AG10803 (cell line): ENCODE data around the gene GNG12.

Source experiments
- DNase-seq: peaks from one replicate; pipeline ENCODE4 v3.0.0; 2010; ENCODE audit warnings: low read depth
- H3K4me3 ChIP-seq: 2 replicates; pipeline ENCODE4 v1.5.1; 2011; ENCODE audit warnings: mild to moderate bottlenecking, low read length, control low read depth
- CTCF ChIP-seq: conservative IDR thresholded peaks from 2 replicates; pipeline ENCODE4 v1.5.1; 2011; ENCODE audit warnings: mild to moderate bottlenecking, low read length, control low read depth, inconsistent platforms

GNG12 gene

GRCh38 chr1:67853704-67854103 lies 20.4 kb upstream of the GNG12 start:
- no peak overlapping the region for H3K4me3 ChIP-seq
- peak; percentile 99 for TF ChIP-seq CTCF
- peak; percentile 77 for DNase-seq

- no peak for TF ChIP-seq CTCF
- no peak overlapping the region for H3K4me3 ChIP-seq
- DNase-seq = no peak
Measured at GRCh38 chr1:67851800-67852199, 18.5 kb upstream of the GNG12 start.

GRCh38 chr1:67850611-67851075 lies 17.4 kb upstream of the GNG12 start:
- no peak overlapping the region for H3K4me3 ChIP-seq
- no peak for TF ChIP-seq CTCF
- DNase-seq = peak; percentile 73

- H3K4me3 ChIP-seq = no peak overlapping the region
- peak; percentile 56 for TF ChIP-seq CTCF
- DNase-seq = peak; percentile 37
Measured at GRCh38 chr1:67850151-67850551, 16.9 kb upstream of the GNG12 start.

GRCh38 chr1:67847466-67847865 lies 14.2 kb upstream of the GNG12 start:
- TF ChIP-seq CTCF = no peak
- DNase-seq = no peak

GRCh38 chr1:67846538-67846937 lies 13.3 kb upstream of the GNG12 start:
- no peak overlapping the region for H3K4me3 ChIP-seq
- no peak for DNase-seq
- TF ChIP-seq CTCF = no peak

More at GRCh38 chr1:67847466-67847865, 14.2 kb upstream of the GNG12 start:
- H3K4me3 ChIP-seq = no peak overlapping the region

GRCh38 chr1:67844988-67845387 lies 11.7 kb upstream of the GNG12 start:
- no peak for DNase-seq
- TF ChIP-seq CTCF = no peak
- H3K4me3 ChIP-seq = no peak overlapping the region
